ENCODE measurements around the gene AOX1.
"Not testable (repeated sequence)": the region's sequence is repeated elsewhere in the genome, so short reads cannot be mapped to it uniquely, and the experiment has no call there.

Gene AOX1

DNA sequence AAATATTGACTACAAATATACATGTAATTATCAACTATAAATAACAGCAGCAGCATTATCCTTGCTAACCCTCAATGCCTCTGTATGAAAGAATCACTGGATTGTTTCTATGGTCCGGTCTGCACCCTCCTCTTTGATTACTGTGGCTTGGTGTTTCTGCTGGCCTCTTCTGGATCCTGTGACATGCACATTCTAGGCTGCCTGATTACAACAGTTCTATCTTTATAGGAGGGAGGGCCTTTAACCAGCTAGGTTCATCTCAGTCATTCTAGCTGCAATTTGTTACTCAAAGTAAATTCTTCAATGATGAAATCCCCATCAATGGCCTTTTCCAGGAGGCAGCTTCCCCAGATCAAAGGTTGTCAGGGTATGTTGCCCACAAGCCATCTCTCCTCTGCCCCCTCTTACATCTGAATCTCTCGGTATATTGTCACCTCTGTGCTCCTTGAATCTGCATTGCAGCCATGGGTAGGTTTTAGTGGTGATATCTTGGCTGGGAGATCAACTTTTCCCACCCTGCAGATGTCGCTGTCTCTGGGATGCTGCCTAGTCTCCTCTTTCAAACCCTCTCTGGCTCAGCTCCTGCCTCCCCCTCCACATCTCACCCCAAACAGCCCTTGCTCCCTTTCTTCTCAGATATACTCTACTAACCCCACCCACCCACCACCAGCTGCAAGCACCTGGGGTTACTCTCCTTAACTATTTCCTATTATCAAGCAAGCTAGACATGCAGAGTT is 119.7 kb downstream of the AOX1 start:
- DNase-seq, result no peak

DNA sequence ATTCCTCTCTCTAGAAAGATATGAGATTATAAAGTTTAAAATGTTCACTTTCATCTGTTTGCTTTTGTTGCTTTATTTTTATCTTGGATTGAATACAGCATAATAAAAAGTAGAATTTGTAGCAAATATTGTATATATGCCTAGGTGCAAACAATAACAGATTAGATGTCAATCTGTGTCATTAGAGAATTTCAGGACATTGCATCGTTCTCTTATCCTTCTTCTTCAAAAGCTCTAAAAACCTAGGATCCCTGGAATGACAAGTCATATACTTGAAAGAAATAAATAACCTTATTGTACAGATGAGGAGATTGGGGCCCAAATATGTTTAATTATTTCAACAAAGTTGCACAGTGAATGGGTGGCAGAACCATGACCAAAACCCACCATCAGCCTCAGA is 123.1 kb downstream of the AOX1 start:
- no peak for DNase-seq

- peak; percentile 96 for DNase-seq
These were observed 127.3 kb downstream of the AOX1 start for GRCh38 chr2:200713003-200713703.

- no peak for DNase-seq
These were observed 127.9 kb downstream of the AOX1 start for GRCh38 chr2:200713704-200714064.

- not testable (repeated sequence) for DNase-seq
These were observed 129.2 kb downstream of the AOX1 start for GRCh38 chr2:200715014-200715413.

DNA sequence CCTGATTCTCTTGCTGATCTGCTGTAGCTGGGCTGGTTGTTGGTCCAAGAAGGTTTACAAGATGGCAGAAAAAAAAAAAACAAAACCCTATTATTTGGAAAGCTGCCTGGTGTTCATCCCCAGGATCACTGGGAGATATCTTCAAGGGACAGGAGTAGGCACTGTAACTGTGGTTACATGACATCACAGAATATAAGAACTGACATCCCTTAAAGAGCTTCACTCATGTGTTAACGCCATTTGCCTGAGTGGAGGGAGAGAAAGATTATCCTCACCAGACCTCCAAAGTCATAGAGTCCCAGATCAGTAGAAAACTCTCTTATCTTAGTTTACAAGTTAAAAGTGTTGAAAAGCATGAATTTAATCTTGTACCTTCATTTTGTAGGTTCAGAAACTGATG is 130.6 kb downstream of the AOX1 start:
- no peak for DNase-seq

Data from CD4-positive, alpha-beta T cell treated with Interleukin-1 beta for 1 hour (primary cell).